ENCODE data around the gene AKR1C3.

The AKR1C3 gene

DNA sequence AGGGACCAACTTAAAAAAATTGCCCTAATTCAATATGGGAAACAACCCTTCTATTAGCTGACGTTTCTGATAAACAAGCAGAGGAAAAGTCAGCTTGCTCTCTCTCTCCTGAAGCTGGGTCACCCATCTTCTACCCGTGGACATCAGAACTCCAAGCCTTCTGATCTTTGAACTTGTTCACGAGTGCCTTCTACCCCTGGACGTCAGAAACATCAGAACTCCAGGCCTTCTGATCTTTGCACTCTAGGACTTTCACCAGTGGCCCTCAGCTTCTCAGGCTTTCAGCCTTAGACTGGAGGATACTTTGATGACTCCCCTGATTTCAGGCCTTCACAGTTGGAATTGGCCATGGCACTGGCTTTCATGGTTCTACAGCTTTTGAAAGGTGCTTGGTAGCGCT, 48.9 kb downstream of the AKR1C3 start:
- DNase-seq = no peak

DNA sequence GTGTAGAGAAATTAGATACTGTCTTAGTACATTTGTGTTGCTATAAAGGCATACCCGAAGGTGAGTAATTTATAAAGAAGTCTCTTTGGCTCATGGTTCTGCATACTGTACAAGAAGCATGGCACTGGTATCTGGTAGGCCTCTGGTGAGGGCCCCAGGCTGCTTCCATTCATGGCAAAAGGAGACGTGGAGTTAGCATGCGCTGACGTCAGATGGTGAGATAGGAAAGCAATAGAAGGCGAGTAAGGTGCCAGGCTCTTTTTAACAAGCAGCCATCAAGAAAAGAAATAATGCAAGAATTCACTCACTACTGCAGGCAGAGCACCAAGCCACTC, 52.7 kb downstream of the AKR1C3 start:
- no peak for DNase-seq

DNA sequence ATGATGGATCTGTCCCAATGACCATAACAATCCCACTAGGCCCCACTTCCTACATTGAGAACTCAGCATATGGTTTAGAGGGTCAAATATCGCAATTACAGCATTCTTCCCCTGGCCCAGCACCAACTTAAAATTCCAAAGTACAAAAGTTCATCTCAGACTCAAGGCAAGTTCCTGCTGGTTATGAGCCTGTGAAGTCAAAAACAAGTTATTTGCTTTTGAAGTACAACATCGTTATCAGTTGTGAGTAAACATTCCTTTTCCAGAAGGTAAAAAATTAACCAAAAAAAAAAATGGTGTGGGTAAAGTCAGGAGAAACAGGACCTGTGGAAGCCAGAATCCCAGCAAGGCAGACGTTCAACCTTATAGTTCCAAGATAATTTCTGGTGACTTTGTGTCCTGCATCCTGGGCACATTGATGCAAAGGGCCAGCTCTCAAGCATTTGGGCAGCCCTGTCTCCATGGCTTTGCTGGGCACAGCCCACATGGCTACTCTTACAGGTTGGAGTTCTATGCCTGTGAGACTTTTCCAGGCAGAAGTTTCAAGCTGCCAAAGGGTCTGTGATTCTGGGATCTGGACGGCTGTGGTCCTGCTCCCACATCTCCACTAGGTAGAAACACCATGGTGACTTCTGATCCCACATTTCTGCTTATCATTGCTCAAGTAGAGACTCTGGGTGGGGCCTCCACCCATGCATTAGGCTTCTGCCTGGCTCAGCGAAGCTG, 53.2 kb downstream of the AKR1C3 start:
- DNase-seq = no peak

DNA sequence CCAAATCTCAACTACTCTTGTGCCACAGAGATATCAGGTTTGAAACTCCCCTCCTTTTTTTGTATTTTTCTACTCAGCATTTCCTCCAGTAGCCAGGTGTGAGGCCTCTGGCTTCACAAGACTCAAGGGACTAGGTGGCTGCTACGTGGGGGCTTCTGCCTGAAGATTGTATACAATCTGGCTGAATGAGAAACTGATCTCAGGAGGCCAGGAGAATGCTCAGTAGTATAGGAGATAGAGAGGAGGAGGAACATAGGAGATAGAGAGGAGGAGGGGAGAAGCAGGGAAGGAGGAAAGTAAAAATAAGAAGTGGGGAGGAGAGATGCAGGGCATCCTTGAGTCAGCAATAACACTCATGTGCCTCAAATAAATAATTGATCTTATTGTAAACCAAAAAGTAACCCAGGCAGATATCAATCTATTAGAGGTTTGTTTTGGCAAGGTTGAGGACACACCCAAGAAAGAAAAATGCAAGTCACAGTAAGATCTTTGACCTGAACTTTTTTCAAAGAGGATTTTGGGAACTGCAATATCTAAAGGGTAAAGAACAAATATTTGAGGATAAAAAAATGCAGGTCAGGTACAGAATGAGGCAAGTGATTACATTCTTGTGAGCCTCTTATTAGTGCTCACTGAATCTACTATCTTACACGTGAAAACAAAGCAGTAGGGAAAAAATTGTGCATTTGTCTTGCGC, 53.9 kb downstream of the AKR1C3 start:
- no peak for DNase-seq

DNA sequence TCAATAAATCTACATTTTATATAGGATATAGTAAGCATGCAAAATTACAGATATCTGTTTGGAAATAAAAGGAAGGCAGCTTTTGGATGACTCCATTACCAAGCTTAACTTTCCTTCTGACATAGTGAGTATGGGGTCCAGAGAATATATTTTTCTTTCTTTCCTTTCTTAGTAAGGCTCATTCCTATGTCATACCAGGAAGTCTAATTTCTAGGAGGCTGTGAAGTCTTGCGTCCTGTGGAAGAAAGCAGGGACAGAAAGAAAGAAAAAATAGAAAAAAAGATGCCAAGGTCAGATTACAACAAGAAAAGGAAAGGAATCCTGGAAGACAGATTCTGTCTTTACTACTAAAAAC, 54.4 kb downstream of the AKR1C3 start:
- DNase-seq = no peak

DNA sequence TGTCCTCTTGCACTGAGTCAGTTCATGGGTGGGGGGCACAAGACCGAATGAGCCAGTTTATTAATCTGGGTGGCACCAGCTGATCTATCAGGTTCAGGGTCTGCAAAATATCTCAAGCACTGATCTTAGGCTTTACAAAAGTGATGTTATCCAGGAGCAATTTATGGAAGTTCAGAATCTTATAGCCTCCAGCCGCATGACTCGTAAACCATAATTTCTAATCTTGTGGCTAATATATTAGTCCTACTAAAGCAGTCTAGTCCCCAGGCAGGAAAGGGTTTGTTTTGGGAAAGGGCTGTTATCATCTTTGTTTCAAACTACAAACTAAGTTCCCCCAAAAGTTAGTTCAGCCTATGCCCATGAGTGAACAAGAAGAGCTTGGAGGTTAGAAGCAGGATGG, 56.9 kb downstream of the AKR1C3 start:
- DNase-seq = no peak

DNA sequence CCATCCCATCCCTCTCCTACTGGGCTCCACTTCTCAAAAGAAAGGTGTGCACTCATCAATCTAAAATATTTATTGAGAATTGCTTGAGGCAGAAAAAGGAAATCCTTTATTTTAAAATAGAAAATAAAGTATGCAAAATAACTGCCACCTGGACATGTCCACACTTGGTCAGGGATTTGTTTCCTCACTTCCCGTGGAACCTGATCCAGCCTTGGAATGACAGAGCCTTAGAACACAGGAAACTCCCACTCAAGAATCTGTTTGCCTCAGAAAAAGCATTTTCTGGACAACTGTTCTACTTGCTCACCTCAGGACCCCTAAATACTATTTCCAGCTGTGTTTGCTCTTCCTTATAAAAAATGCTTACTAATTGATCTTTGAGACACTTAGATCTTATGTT, 61.7 kb downstream of the AKR1C3 start:
- DNase-seq = no peak

Measured in NCI-H2107 (cell line).